ENCODE data around the gene PLCB4. TPM values are rescaled to one million over a fixed set of nuclear protein-coding genes. Genes with fewer than 3 reads are reported as not detected.

The PLCB4 gene
- total and polyA plus RNA-seq, 2 experiments from 2014 or later, result 6.5 to 16.1 TPM

GRCh38 chr20:9244811-9245210 lies 175.9 kb downstream of the PLCB4 start:
- Histone ChIP-seq H3K4me3 (no peak overlapping the region), H3K79me2 (replicated peaks; ENCODE audit: insufficient read depth) (no peaks in the 10 kb centered on the region), H3K9me2 (ENCODE audit: insufficient read depth) (peaks cover 7% of the 10 kb centered on the region; the same call in 1 of the 2 replicates), H3K27ac (ENCODE audit: low read depth) (no peak overlapping the region), H3K36me3 (ENCODE audit: insufficient read depth) (no peaks in the 10 kb centered on the region), H2AFZ (no peak overlapping the region), H3K27me3 (ENCODE audit: insufficient read depth) (no peaks in the 10 kb centered on the region), H4K20me1 (replicated peaks; ENCODE audit: insufficient read depth) (0 out of 2 replicates have a peak, but pooled peaks cover 4% of the 10 kb centered on the region), H3F3A (replicated peaks; ENCODE audit: low read depth) (no peaks in the 10 kb centered on the region), H3K4me2 (no peak overlapping the region), H3K4me1 (ENCODE audit: insufficient read depth) (no peaks in the 10 kb centered on the region)
- Mint-ChIP-seq H3K27ac (no peak overlapping the region), H3K4me1 (peaks cover 6% of the 10 kb centered on the region), H3K4me3 (no peak overlapping the region), H3K36me3 (ENCODE audit: low read depth) (no peaks in the 10 kb centered on the region), H3K27me3 (ENCODE audit: insufficient read depth, low read depth, poor library complexity) (peaks cover 3% of the 10 kb centered on the region), H3K9me3 (no peaks in the 10 kb centered on the region)
- DNase-seq (ENCODE audit: low spot score) (no peak), ATAC-seq (no peak)
- TF ChIP-seq CTCF (conservative IDR thresholded peaks at IDR 0.05; ENCODE audit: low read depth in 2 of 2) (no peak), JUNB (IDR thresholded peaks at IDR 0.05; ENCODE audit: unreplicated experiment) (no peak), EZH2 (IDR thresholded peaks at IDR 0.05; ENCODE audit: low read depth, unreplicated experiment) (no peak), ZNF462 (CRISPR knock-in tag; IDR thresholded peaks at IDR 0.05) (no peak), ZNF331 (CRISPR knock-in tag; IDR thresholded peaks at IDR 0.05; ENCODE audit: low read depth) (no peak), POLR2AphosphoS5 (IDR thresholded peaks at IDR 0.05; ENCODE audit: low read depth) (no peak), NANOG (IDR thresholded peaks at IDR 0.05; ENCODE audit: borderline replicate concordance) (no peak), STAT1 (IDR thresholded peaks at IDR 0.05; ENCODE audit: unreplicated experiment) (no peak), ZNF114 (CRISPR knock-in tag; IDR thresholded peaks at IDR 0.05) (no peak), CREB1 (CRISPR knock-in tag; IDR thresholded peaks at IDR 0.05; ENCODE audit: low read depth) (no peak), EZH2phosphoT487 (IDR thresholded peaks at IDR 0.05; ENCODE audit: unreplicated experiment) (no peak)
- TF ChIP-seq, protein P1, sequence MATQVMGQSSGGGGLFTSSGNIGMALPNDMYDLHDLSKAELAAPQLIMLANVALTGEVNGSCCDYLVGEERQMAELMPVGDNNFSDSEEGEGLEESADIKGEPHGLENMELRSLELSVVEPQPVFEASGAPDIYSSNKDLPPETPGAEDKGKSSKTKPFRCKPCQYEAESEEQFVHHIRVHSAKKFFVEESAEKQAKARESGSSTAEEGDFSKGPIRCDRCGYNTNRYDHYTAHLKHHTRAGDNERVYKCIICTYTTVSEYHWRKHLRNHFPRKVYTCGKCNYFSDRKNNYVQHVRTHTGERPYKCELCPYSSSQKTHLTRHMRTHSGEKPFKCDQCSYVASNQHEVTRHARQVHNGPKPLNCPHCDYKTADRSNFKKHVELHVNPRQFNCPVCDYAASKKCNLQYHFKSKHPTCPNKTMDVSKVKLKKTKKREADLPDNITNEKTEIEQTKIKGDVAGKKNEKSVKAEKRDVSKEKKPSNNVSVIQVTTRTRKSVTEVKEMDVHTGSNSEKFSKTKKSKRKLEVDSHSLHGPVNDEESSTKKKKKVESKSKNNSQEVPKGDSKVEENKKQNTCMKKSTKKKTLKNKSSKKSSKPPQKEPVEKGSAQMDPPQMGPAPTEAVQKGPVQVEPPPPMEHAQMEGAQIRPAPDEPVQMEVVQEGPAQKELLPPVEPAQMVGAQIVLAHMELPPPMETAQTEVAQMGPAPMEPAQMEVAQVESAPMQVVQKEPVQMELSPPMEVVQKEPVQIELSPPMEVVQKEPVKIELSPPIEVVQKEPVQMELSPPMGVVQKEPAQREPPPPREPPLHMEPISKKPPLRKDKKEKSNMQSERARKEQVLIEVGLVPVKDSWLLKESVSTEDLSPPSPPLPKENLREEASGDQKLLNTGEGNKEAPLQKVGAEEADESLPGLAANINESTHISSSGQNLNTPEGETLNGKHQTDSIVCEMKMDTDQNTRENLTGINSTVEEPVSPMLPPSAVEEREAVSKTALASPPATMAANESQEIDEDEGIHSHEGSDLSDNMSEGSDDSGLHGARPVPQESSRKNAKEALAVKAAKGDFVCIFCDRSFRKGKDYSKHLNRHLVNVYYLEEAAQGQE (IDR thresholded peaks at IDR 0.05; ENCODE audit: unreplicated experiment), result no peak
- TF ChIP-seq, protein P2, sequence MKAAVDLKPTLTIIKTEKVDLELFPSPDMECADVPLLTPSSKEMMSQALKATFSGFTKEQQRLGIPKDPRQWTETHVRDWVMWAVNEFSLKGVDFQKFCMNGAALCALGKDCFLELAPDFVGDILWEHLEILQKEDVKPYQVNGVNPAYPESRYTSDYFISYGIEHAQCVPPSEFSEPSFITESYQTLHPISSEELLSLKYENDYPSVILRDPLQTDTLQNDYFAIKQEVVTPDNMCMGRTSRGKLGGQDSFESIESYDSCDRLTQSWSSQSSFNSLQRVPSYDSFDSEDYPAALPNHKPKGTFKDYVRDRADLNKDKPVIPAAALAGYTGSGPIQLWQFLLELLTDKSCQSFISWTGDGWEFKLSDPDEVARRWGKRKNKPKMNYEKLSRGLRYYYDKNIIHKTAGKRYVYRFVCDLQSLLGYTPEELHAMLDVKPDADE (IDR thresholded peaks at IDR 0.05), result no peak

Measured in GM23338 (cell line).